DMS53 treated with DMSO at 0.1 percent for 48 hours (cell line): ENCODE measurements around the gene SNRPD1.
"Not testable (repeated sequence)": the region's sequence is repeated elsewhere in the genome, so short reads cannot be mapped to it uniquely, and the experiment has no call there.

ENCODE experiments used
- DNase-seq: peaks from one replicate; lab custom pipeline; 2025; ENCODE audit not compliant: unreplicated experiment; lab: John Stamatoyannopoulos, UW

Gene SNRPD1

GRCh38 chr18:21612125-21613039 is at the start of gene SNRPD1:
SNRPD1 (plus strand) TSS chr18:21612314; CDS start chr18:21612430, 116 bp downstream.
- DNase-seq = peak; percentile 63

DNA sequence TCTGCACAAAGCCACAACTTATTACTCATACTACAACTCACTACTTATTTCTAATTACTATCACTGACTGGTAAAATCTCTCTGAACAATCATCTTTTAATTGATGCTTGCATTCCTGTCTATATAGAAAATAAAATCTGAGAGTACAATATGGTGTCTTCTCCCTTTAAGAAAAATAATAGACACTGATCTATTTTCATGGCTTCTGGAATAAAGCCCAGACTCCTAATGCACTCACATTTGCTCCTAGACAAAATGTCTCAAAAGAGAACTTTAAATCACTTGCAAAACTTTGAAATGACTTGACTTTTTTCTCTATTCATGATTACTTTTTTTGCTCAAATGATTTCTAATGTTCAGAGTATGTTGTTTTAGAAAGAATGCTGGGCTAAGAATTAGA is 40.3 kb upstream of the SNRPD1 start:
- no peak for DNase-seq

DNA sequence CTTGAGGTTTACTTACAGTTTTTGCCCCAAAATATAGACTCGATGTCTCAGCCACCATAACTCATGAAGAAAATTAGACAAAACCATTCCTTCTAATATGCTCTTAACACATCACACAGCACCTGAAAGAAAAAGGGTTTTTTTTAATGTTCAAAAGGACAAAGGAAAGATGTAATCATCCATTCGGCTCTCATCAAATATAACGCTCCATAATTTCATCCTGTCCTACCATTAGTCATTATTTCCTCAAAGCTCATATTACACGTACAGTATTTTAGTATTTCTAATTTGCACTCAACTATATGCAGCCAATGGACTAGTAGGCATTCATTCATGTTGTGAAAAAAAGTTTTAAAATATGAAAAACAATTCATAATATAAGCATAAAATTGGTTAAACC is 36.5 kb upstream of the SNRPD1 start:
- DNase-seq = no peak

- DNase-seq = no peak
Measured at GRCh38 chr18:21584391-21584790, 27.7 kb upstream of the SNRPD1 start.

- not testable (repeated sequence) for DNase-seq
Measured at GRCh38 chr18:21592361-21592760, 19.8 kb upstream of the SNRPD1 start.

DNA sequence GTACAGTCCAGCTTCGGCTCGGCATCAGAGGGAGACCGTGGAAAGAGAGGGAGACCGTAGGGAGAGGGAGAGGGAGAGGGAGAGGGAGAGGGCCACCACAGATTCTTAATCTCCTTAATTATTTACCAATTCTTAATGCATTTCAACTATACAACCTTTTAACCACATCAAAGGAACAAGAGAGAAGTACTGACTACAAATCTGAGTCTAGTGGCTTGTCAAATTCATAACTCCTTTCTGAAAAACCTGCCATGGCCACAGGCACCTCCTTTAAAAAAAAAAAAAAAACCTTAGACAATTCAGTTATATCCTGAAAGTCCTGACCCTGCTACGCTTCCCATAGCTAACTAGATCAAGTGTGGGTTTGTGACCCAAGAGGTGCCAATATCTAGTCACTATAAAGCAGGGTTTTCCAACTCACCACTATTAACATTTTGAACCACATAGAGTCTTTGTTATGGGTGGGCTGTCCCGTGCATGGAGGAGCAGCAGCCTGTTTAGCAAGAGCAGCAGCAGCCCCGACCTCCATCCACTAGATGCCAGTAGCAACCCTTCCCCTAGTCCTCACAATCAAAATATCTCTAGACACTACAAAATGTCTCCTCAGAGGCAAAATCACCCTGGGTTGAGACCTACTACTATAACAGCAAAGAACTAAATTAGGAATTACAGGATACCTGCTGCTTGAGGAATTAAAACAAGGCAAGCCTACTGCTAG is 18.4 kb upstream of the SNRPD1 start:
- no peak for DNase-seq

DNA sequence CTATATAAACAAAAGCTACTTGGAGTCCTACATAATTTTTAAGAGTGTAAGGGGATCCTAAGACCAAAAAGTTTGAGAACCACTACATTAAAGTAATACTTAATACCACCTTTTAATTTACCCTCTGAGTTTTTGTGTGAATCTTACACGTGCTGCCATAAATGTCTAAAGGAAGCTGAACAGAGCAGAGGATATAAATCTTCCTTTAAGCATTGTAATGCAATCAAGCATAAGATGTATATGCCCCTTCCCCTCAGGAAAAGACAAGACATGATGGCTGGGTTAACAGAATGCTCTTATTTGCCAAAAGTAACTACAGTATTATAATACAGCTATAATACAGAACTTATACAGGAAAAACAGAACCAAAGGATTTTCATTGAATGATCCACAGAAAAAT is 14.5 kb upstream of the SNRPD1 start:
- DNase-seq = no peak

DNA sequence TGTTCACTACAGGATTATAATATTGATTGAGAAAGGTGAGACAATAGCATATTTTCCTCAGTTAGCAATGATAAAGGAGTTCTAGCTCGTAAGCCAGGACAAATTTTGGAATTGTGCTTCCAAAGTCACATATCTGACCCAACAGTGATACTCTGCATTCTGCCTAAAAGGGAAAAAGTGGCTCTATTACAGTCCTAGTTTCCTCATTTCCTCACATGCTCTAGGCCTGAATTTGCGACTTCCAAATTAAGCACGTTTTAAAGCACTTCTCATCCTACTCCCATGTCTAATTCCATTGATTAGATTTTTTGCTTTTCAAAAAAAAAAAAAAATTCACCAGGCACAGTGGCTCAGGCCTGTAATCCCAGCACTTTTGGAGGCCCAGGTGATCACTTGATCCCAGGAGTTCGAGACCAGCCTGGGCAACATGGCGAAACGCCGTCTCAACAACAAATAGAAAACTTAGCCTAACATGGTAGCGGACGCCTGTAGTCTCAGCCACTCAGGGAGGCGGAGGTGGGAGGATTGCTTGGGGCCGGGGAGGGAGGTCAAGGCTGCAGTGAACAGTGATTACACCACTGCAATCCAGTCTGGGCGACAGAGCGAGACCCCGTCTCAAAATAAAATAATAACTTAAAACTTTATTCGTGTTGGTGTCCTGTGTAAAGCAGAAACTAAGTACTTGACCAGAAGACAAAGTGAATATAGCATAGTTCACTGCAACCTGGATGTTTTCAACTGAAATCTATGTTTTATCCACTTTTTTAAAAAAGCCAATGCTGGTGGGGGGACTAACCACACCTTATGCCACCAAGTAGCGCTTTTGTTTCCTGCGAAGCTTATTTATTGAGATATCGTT is 13.2 kb upstream of the SNRPD1 start:
- no peak for DNase-seq

GRCh38 chr18:21599585-21600525 is 12.3 kb upstream of the SNRPD1 start:
- DNase-seq = peak; percentile 8

GRCh38 chr18:21600526-21601410 is 11.3 kb upstream of the SNRPD1 start, which contains the start of gene ESCO1:
ESCO1 (minus strand) TSS chr18:21600704; CDS start chr18:21574843, 25,861 bp downstream.
- DNase-seq = peak; percentile 89

DNA sequence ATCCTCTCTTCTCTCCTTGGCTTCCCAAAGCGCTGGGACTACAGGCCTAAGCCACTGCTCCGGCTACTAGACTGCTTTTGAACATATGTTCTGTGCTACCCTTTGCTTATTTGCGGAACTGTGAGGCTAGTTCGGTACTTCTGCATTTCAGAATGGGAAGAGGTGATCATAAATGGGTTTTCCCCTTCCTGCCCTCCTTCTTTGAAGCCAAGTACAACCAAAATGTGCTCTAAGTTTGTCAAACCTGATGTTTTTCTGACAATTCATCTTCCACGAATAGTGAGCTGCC is 9.9 kb upstream of the SNRPD1 start:
- no peak for DNase-seq

DNA sequence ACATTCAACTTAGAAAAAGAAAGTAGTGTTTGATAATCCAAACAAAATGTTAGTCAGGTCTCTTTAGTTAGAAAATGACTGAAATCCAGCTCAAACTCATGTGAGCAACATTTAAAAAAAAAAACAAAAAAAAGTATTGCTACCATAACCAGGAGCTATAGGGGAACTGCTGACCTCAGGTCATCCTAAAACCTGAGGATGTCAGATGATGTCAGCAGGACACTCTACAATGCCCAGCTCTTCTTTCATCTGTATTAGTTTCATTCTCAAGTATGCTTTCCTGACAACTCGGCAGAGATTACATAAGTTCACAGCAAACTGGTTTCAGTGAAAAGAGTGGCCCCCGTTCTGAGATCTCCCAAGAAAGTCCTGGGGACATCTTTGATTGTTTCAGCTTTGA is 7.4 kb upstream of the SNRPD1 start:
- no peak for DNase-seq

DNA sequence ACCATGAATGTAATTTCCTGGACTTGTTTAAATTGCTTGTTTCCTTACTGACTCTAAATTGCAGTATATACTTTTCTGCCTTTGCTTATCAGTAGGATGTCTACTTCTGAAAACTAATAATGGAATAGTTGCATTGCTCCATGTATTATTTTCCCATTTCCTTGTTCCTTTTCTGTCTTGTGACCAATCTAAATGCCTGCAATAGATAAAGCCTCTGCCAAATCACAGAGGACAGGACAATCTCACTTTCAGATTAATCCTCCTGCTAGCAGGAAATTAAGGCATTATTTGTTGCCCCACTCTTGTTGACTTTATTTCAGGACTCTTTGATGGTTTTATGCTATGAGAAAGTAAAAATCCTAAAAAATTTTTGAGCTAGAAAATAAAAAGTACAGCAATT is 6.9 kb upstream of the SNRPD1 start:
- DNase-seq = no peak

DNA sequence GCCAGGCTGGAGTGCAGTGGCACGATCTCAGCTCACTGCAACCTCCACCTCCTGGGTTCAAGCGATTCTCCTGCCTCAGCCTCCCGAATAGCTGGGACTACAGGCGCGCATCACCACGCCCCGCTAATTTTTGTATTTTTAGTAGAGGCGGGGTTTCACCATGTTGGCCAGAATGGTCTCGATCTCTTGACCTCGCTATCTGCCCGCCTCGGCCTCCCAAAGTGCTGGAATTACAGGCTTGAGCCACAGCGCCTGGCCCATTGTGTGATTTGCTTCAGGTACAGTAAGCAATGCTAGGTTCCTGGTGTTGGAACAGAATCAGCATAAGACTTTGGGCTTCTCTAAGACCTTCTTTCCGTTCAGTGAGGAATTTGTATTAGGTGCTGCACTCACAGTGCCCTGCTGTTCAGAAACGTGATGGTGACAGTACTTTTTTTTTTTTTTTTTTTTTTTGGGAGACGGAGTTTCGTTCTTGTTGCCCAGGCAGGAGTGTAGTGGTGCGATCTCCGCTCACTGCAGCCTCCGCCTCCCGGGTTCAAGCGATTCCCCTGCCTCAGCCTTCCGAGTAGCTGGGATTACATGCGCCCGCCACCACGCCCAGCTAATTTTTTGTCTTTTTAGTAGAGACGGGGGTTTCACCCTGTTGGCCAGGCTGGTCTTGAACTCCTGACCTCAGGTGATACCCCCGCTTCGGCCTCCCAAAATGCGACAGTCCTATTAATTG is 551 bp upstream of the SNRPD1 start:
- not testable (repeated sequence) for DNase-seq

DNA sequence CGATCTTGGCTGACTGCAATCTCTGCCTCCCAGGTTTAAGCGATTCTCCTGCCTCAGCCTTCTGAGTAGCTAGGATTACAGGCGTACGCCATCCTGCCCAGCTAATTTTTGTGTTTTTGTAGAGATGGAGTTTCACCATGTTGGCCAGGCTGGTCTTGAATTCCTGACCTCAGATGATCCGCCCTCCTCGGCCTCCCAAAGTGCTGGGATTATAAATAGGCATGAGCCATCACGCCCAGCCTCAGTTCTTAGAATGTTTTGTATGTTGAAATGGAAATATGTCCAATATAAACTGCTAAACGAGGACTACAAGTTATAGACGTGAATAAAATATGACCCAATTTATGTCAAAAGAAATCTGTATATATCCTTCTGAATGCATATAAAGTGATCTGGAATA is 9.5 kb downstream of the SNRPD1 start:
- DNase-seq = not testable (repeated sequence)

DNA sequence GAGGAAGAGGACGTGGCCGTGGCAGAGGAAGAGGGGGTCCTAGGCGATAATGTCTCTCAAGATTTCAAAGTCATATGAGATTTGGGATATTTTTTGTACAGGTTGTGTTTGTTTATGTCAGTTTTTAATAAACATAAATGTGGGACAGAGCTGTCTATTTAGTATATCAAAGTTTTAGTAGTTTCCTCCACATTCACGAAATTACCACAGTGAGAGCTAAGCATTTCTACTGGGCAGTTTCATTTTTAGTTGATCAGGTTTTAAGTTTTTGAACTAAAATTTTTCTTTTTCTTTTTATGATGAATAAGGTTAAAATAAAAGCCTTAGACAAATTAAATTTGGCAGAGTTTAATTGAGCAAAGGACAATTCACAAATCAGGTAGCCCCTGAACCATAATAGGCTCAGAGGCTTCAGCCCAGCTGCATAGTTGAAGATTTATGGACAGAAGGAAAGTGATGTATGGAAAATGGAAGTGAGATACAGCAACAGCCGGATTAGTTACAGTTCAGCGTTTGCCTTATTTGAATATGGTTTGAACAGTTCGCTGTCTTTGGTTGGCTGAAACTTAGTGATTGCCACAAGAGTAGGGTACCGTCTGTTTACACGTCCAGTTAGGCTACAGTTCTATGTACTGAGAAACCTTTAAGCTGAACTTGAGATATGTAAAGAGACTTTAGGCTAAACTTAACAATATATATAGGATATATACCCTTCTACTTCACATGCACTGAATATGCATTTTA is 17.1 kb downstream of the SNRPD1 start:
- no peak for DNase-seq

- DNase-seq = no peak
Measured at GRCh38 chr18:21632393-21632792, 20.3 kb downstream of the SNRPD1 start.
